Fibroblast of skin of scalp (primary cell): ENCODE measurements around the gene BCKDK. TPM values are rescaled to one million over a fixed set of nuclear protein-coding genes. Genes with fewer than 3 reads are reported as not detected.

Experiments used
- DNase-seq: peaks from one replicate; pipeline ENCODE4 v3.0.0-alpha.2; 2013
- polyA plus RNA-seq, 2 experiments: library from polyadenylated mRNA; unstranded; fragments of 120-200 nt; gene quantifications; one replicate each; pipeline ENCODE4 v1.2.1, GENCODE V29; 2013; ENCODE audit not compliant: insufficient read length in 2 of 2

Gene BCKDK
- polyA plus RNA-seq (2013, experiment 1 of 2; ENCODE audit: insufficient read length) = 64.4 TPM
- 60.2 TPM for polyA plus RNA-seq (2013, experiment 2 of 2; ENCODE audit: insufficient read length)

DNA sequence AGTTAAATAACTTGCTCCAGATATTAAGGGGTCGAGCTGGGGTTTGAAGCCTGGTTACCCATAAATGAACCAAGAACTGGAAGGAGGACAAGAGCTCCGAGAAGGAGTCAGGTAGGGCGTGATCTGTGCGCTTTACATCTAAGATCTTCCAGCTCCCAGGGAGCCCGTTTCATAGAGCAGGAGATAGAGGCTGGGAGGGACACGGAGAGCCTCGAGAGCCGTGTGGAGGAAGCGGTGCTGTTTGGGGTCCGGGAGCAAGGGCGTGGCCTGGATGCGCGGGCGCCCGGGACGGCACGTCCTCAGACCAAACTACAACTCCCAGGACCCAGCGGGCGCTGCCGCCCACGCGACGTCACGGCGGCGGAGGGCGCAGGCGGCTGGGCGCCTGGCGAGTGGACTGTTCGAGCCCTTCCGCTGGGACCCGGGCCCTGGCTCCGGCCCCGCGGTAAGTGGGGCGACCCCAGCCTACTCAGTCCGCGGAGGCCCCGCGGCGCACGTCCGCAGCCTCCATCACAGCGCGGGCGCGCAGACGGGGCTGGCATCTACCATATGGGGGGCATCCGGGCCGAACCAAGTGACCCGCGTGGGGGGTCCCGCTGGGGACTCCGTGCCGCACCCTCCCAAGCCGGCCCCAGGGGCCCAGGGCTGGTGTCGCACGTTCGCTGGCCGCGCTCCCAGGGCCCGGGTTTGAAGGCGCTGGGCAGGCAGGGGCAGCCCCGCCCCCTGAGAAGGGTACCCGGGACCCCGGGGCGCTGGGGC, at the start of gene BCKDK:
Gene BCKDK, plus strand, starts transcription at position 352 of the 759 bp plus-strand sequence. CDS start 838 bp downstream, outside the sequence.
- peak; percentile 84 for DNase-seq

- no peak for DNase-seq
Observed at GRCh38 chr16:31061126-31061812, 46.9 kb upstream of the BCKDK start.

DNA sequence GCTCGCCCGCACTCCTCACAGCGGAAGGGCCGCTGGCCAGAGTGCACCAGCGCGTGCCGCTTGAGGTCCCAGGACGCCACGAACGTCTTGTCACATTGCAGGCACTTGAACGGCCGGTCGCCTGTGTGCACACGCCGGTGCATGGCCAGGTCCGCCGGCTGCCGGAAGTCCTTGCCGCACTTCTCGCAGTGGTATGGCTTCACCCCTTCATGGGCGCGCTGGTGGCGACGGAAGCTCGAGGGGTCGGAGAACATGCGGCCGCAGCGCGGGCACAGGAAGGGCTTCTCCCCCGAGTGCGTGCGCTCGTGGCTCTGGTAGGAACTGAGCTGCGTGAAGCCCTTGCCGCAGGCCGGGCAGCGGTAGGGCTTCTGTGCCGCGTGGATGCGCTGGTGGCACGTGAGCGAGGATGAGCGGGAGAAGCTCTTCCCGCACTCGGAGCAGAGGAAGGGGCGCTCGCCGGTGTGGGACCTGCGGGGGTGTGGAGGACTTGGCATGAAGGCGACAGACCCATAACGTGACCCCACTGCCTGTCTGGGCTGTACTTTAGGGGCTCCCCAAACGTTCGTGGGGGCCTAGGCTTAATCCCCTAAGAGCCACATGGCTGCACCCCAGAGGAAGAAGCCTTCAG, 46.3 kb upstream of the BCKDK start:
- DNase-seq = no peak

- DNase-seq = no peak
Observed at GRCh38 chr16:31063495-31063842, 44.7 kb upstream of the BCKDK start.

DNA sequence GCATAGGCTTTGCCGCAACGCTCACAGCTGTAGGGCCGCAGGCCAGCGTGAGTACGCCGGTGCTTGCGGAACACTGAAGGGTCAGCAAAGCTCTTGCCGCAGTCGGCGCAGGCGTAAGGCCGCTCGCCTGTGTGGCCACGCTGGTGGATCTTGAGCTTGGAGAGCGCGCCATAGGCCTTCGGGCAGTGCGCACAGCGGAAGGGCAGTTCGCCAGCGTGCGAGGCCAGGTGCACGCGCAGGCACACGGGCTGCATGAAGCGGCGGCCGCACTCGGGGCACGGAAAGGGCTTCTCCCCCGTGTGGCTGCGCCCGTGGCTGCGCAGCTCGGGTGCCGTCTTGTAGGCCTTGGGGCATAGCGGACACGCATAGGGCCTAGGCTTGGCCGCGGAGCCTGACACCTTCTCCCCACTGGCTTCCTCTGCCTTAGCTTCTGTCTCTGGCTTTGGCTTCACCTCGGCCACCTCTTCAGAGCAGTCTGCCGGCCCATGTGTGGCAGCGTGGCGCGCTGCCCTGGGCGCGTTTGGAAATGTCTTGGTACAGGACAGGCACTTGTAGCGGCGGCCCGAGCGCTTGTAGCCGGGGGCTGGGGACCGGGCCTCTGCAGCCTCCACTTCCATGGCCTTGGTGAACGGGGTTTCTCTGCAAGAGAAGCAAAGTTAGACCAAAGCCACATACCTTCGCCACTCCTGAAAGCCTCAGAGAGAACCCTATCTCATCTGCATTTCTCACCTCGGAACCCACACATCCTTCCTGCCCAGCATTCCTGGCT, 44.2 kb upstream of the BCKDK start:
- DNase-seq = no peak

- DNase-seq = peak; percentile 97
Observed at GRCh38 chr16:31064882-31065461, 43.2 kb upstream of the BCKDK start.

DNA sequence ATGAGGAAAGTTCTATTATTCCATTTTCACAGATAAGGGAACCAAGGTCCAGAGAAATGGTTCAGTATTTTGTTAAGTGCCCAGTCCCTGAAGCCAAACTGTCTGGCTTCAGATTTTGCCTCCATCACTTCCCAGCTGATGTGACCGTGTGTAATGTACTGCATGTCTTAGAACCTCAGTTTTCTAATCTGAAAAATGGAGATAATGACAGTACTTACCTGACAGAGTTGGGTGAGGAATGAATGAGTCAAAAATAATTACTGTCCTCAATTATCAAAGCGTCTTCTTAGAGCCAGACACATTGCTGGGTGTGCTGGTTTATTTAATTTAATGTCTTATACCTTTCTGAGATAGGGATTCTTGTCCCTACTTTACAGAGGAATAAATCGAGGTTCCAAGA, 40.8 kb upstream of the BCKDK start:
- no peak for DNase-seq

- peak; percentile 79 for DNase-seq
Observed at GRCh38 chr16:31071861-31072260, 36.3 kb upstream of the BCKDK start.

DNA sequence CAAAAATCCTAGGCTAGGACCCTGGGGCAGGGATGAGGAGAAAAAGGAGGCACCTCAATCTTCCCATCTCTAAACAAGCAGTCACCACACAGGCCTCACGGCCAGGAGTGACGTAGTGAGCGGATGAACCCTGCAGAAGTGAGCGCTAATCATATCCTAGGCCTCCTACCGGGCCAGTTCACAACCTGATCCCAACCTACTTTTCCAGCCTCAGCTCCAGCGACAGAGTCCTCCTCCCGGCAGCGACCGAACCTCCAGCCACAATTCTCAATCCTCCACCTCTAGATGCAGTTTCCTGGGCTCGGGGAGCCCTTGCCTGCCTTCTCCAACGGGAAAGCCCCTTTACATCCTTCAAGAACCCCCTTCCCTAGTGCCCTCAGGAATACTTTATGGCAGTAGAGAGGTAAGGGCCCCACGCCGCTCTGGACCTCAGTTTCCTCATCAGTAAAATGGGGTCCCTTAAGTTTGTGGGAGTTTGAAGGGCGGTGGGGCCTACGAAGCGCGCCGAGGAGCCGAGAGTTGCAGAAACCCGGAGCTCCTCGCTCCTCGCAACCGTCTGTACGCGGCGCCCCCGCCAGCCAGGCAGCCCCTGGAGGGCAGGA, 35.5 kb upstream of the BCKDK start:
- DNase-seq = peak; percentile 33

DNA sequence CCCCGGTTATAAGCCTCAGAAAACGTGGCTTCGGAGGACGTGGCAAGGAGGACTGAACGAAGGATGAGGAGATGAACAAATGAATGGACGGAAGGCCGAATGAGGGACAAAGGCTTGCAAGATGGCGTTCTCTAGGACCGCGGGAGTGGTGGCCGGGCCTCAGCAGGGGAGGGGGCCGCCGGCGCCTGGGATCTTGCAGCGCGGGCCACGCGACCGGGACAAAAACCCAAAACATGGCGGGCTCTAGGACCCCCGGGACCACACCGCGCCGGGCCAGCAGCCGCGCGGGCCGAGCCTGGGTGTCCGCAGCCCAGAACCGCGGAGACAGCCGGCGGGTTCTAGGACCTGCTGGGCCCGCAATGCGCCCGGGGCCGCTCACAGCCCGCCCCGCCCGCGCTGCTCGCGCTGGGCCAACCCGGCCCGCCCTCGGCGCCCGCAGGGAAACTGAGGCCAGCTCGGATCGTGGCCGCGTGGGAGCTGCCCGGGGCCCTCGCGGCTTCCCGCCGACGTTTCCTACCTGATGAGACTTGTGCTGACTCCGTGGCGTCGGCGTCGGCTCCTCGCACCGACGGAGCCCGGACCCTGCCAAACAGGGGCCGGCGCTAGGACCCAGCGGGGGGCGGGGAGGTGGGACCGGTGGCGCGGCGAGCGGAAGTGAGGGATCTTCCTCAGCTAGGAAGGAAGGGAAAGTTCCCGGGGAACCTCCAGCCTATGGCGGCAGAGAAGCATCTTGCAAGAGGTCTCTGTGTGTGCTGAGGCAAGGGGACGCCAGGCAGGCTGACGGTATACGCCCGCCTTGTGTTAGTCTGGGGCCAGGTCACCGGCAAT, 34.8 kb upstream of the BCKDK start:
- peak; percentile 94 for DNase-seq

DNA sequence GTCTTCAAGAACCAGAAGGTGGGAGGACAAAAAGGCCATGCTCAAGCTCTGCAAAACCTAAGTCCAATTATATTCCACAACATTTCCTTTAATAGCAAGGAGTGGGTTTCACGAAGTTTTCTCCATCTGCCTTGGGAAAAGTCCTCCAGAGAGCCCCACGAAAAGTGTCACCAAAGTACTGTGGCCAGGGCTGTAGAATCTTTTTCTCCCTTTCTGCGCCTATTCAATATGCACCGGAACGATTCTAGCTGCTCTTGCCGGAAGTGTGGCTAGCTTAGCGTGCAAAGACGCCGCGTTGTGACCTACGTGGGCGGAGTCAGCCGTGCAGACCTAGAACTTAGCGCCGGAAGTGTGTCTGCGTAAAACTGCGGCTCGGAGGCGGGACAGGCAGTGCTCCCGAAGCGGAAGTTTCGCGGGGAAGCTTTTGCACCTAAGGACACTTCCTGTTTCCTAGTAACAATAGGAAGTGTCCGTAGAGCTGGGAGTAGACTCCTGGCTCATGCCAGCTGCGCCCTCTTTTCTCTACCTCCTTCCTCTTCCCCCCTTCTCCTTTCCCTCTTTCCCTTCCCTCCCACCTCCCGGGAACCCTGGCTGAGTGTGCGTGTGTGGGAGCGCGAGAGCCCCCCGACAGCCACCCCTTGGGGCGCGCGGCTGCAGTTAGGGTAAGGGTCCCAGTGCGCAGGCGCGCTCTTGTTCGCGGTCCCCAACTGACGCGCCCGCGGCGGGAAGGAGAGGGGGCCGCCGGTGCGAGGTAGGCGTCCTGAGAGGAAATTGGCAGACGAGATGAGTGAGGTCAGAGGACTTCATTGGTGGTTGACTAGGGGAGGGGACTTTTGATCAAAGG, 34.0 kb upstream of the BCKDK start, which contains the start of the genes ZNF646 and ZNF668:
Gene ZNF646, plus strand, starts transcription at position 453 of the 844 bp plus-strand sequence. CDS start 1,903 bp downstream, outside the sequence.
Gene ZNF668, minus strand, starts transcription at position 271 of the 844 bp plus-strand sequence. CDS start 9,781 bp downstream, outside the sequence.
- peak; percentile 100 for DNase-seq

GRCh38 chr16:31074814-31075183, 33.4 kb upstream of the BCKDK start:
- no peak for DNase-seq

DNA sequence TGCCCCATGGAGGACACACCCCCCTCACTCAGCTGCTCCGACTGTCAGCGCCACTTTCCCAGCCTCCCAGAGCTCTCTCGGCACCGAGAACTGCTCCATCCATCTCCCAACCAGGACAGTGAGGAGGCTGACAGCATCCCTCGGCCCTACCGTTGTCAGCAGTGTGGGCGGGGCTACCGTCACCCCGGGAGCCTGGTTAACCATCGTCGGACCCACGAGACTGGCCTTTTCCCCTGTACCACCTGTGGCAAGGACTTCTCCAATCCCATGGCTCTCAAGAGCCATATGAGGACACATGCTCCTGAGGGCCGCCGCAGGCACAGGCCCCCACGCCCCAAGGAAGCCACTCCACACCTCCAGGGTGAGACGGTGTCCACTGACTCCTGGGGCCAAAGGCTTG, 31.9 kb upstream of the BCKDK start:
- DNase-seq = no peak

GRCh38 chr16:31077024-31077423, 31.2 kb upstream of the BCKDK start:
- DNase-seq = no peak

GRCh38 chr16:31077592-31078396, 30.4 kb upstream of the BCKDK start:
- DNase-seq = no peak

DNA sequence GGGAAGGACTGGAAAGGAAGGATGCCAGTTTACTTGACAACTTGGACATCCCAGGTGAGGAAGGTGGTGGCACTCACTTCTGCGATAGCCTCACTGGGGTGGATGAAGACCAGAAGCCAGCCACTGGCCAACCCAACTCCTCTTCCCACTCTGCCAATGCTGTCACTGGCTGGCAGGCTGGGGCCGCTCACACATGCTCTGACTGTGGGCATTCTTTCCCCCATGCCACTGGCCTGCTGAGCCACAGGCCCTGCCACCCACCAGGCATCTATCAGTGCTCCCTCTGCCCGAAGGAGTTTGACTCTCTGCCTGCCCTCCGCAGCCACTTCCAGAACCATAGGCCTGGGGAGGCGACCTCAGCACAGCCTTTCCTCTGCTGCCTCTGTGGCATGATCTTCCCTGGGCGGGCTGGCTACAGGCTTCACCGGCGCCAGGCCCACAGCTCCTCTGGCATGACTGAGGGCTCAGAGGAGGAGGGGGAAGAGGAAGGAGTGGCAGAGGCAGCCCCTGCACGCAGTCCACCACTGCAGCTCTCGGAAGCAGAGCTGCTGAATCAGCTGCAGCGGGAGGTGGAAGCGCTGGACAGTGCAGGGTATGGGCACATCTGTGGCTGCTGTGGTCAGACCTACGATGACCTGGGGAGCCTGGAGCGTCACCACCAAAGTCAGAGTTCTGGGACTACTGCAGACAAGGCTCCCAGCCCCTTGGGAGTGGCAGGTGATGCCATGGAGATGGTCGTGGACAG, 29.4 kb upstream of the BCKDK start:
- DNase-seq = no peak

GRCh38 chr16:31079342-31079944, 28.7 kb upstream of the BCKDK start:
- no peak for DNase-seq
